ENCODE data around the gene REN. TPM values are rescaled to one million over a fixed set of nuclear protein-coding genes. Genes with fewer than 3 reads are reported as not detected.

REN gene
- total RNA-seq, 1 donor from 2014 or later = not detected

- Mint-ChIP-seq H3K36me3 (ENCODE audit: low read depth, unreplicated experiment) (peaks cover 2% of the 10 kb centered on the region), H3K9me3 (ENCODE audit: unreplicated experiment) (no peaks in the 10 kb centered on the region), H3K27ac (ENCODE audit: unreplicated experiment) (no peak overlapping the region), H3K4me3 (ENCODE audit: unreplicated experiment) (no peak overlapping the region), H3K27me3 (ENCODE audit: low read depth, unreplicated experiment) (peaks cover 43% of the 10 kb centered on the region), H3K4me1 (ENCODE audit: low read depth, unreplicated experiment) (no peaks in the 10 kb centered on the region)
- Histone ChIP-seq H3K9me3 (ENCODE audit: insufficient read depth, low read depth, low read length) (no peaks in the 10 kb centered on the region), H3K4me2 (ENCODE audit: low read length) (no peak overlapping the region), H3K27me3 (ENCODE audit: insufficient read depth, low read length) (peaks cover 7% of the 10 kb centered on the region), H3K79me2 (ENCODE audit: insufficient read depth, low read length) (no peaks in the 10 kb centered on the region), H3K36me3 (ENCODE audit: insufficient read depth, low read length) (no peaks in the 10 kb centered on the region), H3K4me1 (ENCODE audit: insufficient read depth, low read length) (no peaks in the 10 kb centered on the region), H3K4me3 (ENCODE audit: insufficient read depth, low read depth, low read length) (no peak overlapping the region), H3K27ac (ENCODE audit: low read depth, low read length) (no peak overlapping the region), H4K20me1 (ENCODE audit: insufficient read depth, low read length) (no peaks in the 10 kb centered on the region), H3K9ac (ENCODE audit: low read length) (no peak overlapping the region), H2AFZ (ENCODE audit: low read depth, low read length) (no peak overlapping the region)
- no peak for TF ChIP-seq CTCF (IDR thresholded peaks at IDR 0.05; ENCODE audit: insufficient read depth, low read depth, low read length)
- TF ChIP-seq EZH2 (IDR thresholded peaks at IDR 0.05; ENCODE audit: insufficient read depth, low read length) = no peak
- no peak for DNase-seq (ENCODE audit: low read depth)
- no peak for FAIRE-seq
These were observed 4.3 kb downstream of the REN start for GRCh38 chr1:204161609-204162493.

- Mint-ChIP-seq H3K27ac (ENCODE audit: unreplicated experiment) (no peak overlapping the region), H3K4me1 (ENCODE audit: low read depth, unreplicated experiment) (no peaks in the 10 kb centered on the region), H3K4me3 (ENCODE audit: unreplicated experiment) (no peak overlapping the region), H3K9me3 (ENCODE audit: unreplicated experiment) (no peaks in the 10 kb centered on the region), H3K27me3 (ENCODE audit: low read depth, unreplicated experiment) (peaks cover 61% of the 10 kb centered on the region), H3K36me3 (ENCODE audit: low read depth, unreplicated experiment) (no peaks in the 10 kb centered on the region)
- Histone ChIP-seq H2AFZ (ENCODE audit: low read depth, low read length) (no peak overlapping the region), H3K27ac (ENCODE audit: low read depth, low read length) (no peak overlapping the region), H3K9ac (ENCODE audit: low read length) (no peak overlapping the region), H3K79me2 (ENCODE audit: insufficient read depth, low read length) (no peaks in the 10 kb centered on the region), H3K4me2 (ENCODE audit: low read length) (no peak overlapping the region), H3K4me3 (ENCODE audit: insufficient read depth, low read depth, low read length) (no peak overlapping the region), H3K4me1 (ENCODE audit: insufficient read depth, low read length) (no peaks in the 10 kb centered on the region), H4K20me1 (ENCODE audit: insufficient read depth, low read length) (no peaks in the 10 kb centered on the region), H3K27me3 (ENCODE audit: insufficient read depth, low read length) (peaks cover 7% of the 10 kb centered on the region), H3K9me3 (ENCODE audit: insufficient read depth, low read depth, low read length) (no peaks in the 10 kb centered on the region), H3K36me3 (ENCODE audit: insufficient read depth, low read length) (no peaks in the 10 kb centered on the region)
- no peak for TF ChIP-seq EZH2 (IDR thresholded peaks at IDR 0.05; ENCODE audit: insufficient read depth, low read length)
- TF ChIP-seq CTCF (IDR thresholded peaks at IDR 0.05; ENCODE audit: insufficient read depth, low read depth, low read length) = no peak
- FAIRE-seq = no peak
- DNase-seq (ENCODE audit: low read depth) = no peak
These were observed 8.2 kb downstream of the REN start for GRCh38 chr1:204157962-204158361.

- no peak overlapping the region for H3K4me2 ChIP-seq (ENCODE audit: low read length)
- no peaks in the 10 kb centered on the region for H3K4me1 Mint-ChIP-seq (ENCODE audit: low read depth, unreplicated experiment)
- FAIRE-seq = no peak
These were observed 10.3 kb downstream of the REN start for GRCh38 chr1:204155881-204156280.

More at GRCh38 chr1:204155881-204156280, 10.3 kb downstream of the REN start:
- H3K27ac Mint-ChIP-seq (ENCODE audit: unreplicated experiment) = no peak overlapping the region
- no peak overlapping the region for H3K4me3 Mint-ChIP-seq (ENCODE audit: unreplicated experiment)
- no peak overlapping the region for H2AFZ ChIP-seq (ENCODE audit: low read depth, low read length)
- no peaks in the 10 kb centered on the region for H3K9me3 ChIP-seq (ENCODE audit: insufficient read depth, low read depth, low read length)
- no peak overlapping the region for H3K27ac ChIP-seq (ENCODE audit: low read depth, low read length)
- no peaks in the 10 kb centered on the region for H4K20me1 ChIP-seq (ENCODE audit: insufficient read depth, low read length)
- H3K36me3 Mint-ChIP-seq (ENCODE audit: low read depth, unreplicated experiment) = no peaks in the 10 kb centered on the region
- no peak for TF ChIP-seq EZH2 (IDR thresholded peaks at IDR 0.05; ENCODE audit: insufficient read depth, low read length)
- TF ChIP-seq CTCF (IDR thresholded peaks at IDR 0.05; ENCODE audit: insufficient read depth, low read depth, low read length) = no peak
- DNase-seq (ENCODE audit: low read depth) = no peak
- H3K36me3 ChIP-seq (ENCODE audit: insufficient read depth, low read length) = no peaks in the 10 kb centered on the region
- H3K4me3 ChIP-seq (ENCODE audit: insufficient read depth, low read depth, low read length) = no peak overlapping the region
- H3K9ac ChIP-seq (ENCODE audit: low read length) = no peak overlapping the region
- H3K27me3 Mint-ChIP-seq (ENCODE audit: low read depth, unreplicated experiment) = peaks cover 52% of the 10 kb centered on the region
- peaks cover 7% of the 10 kb centered on the region for H3K4me1 ChIP-seq (ENCODE audit: insufficient read depth, low read length)
- no peaks in the 10 kb centered on the region for H3K79me2 ChIP-seq (ENCODE audit: insufficient read depth, low read length)
- no peaks in the 10 kb centered on the region for H3K9me3 Mint-ChIP-seq (ENCODE audit: unreplicated experiment)
- H3K27me3 ChIP-seq (ENCODE audit: insufficient read depth, low read length) = peaks cover 7% of the 10 kb centered on the region
